Measurements from ENCODE around the gene FADS3. TPM values are rescaled to one million over a fixed set of nuclear protein-coding genes. Genes with fewer than 3 reads are reported as not detected.

FADS3 gene
- total RNA-seq, 2 experiments from 2014 or later, result 6.9 TPM

GRCh38 chr11:61848631-61849030 lies 42.7 kb downstream of the FADS3 start:
- H3K4me1 ChIP-seq (ENCODE audit: insufficient read depth, low read length), result no peaks in the 10 kb centered on the region
- H3K9me3 ChIP-seq (ENCODE audit: control insufficient read depth in 1 of 2, insufficient read depth in 1 of 2, low read length in 2 of 2), result no peaks in the 10 kb centered on the region
- TF ChIP-seq, protein P1, sequence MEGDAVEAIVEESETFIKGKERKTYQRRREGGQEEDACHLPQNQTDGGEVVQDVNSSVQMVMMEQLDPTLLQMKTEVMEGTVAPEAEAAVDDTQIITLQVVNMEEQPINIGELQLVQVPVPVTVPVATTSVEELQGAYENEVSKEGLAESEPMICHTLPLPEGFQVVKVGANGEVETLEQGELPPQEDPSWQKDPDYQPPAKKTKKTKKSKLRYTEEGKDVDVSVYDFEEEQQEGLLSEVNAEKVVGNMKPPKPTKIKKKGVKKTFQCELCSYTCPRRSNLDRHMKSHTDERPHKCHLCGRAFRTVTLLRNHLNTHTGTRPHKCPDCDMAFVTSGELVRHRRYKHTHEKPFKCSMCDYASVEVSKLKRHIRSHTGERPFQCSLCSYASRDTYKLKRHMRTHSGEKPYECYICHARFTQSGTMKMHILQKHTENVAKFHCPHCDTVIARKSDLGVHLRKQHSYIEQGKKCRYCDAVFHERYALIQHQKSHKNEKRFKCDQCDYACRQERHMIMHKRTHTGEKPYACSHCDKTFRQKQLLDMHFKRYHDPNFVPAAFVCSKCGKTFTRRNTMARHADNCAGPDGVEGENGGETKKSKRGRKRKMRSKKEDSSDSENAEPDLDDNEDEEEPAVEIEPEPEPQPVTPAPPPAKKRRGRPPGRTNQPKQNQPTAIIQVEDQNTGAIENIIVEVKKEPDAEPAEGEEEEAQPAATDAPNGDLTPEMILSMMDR (IDR thresholded peaks at IDR 0.05), result no peak
- no peak overlapping the region for H3K27ac ChIP-seq (ENCODE audit: low read depth in 1 of 2, low read length in 2 of 2)
- no peak overlapping the region for H3K4me3 ChIP-seq (ENCODE audit: low read length)
- no peaks in the 10 kb centered on the region for H3K4me1 Mint-ChIP-seq (ENCODE audit: low read depth)
- H3K36me3 ChIP-seq (ENCODE audit: insufficient read depth, low read length), result no peaks in the 10 kb centered on the region
- ChIA-PET POLR2A (no interaction called here), CTCF (no interaction called here)
- no peaks in the 10 kb centered on the region for H3K9me3 Mint-ChIP-seq
- H3K36me3 Mint-ChIP-seq (ENCODE audit: low read depth), result no peaks in the 10 kb centered on the region
- ATAC-seq (ENCODE audit: poor library complexity) (no peak), DNase-seq (no peak)
- no peaks in the 10 kb centered on the region for H3K27me3 ChIP-seq (ENCODE audit: control insufficient read depth in 1 of 2, insufficient read depth in 2 of 2, low read length in 2 of 2)
- no peaks in the 10 kb centered on the region for H3K27me3 Mint-ChIP-seq
- H3K4me3 Mint-ChIP-seq, result no peak overlapping the region
- intact Hi-C loops (cut with DNase I, micrococcal nuclease), result no loop called here
- no peak overlapping the region for H3K27ac Mint-ChIP-seq

- CTCF ChIA-PET, result no interaction called here
- Histone ChIP-seq H3K9me3 (ENCODE audit: control insufficient read depth in 1 of 2, insufficient read depth in 1 of 2, low read length in 2 of 2) (no peaks in the 10 kb centered on the region), H3K27ac (ENCODE audit: low read depth in 1 of 2, low read length in 2 of 2) (no peak overlapping the region), H3K4me1 (ENCODE audit: insufficient read depth, low read length) (no peaks in the 10 kb centered on the region), H3K4me3 (ENCODE audit: low read length) (no peak overlapping the region), H3K27me3 (ENCODE audit: control insufficient read depth in 1 of 2, insufficient read depth in 2 of 2, low read length in 2 of 2) (no peaks in the 10 kb centered on the region), H3K36me3 (ENCODE audit: insufficient read depth, low read length) (no peaks in the 10 kb centered on the region)
- H3K4me1 Mint-ChIP-seq (ENCODE audit: low read depth), result no peaks in the 10 kb centered on the region
- DNase-seq (no peak), ATAC-seq (ENCODE audit: poor library complexity) (no peak)
- H3K36me3 Mint-ChIP-seq (ENCODE audit: low read depth), result no peaks in the 10 kb centered on the region
- H3K27ac Mint-ChIP-seq, result no peak overlapping the region
- no peak overlapping the region for H3K4me3 Mint-ChIP-seq
- TF ChIP-seq, protein P1 (IDR thresholded peaks at IDR 0.05), result no peak
- H3K27me3 Mint-ChIP-seq, result no peaks in the 10 kb centered on the region
- no peaks in the 10 kb centered on the region for H3K9me3 Mint-ChIP-seq
- intact Hi-C loops (cut with DNase I, micrococcal nuclease), result no loop called here
- POLR2A ChIA-PET, result no interaction called here
Observed at GRCh38 chr11:61847914-61848581, 43.3 kb downstream of the FADS3 start.

- Histone ChIP-seq H3K9me3 (ENCODE audit: control insufficient read depth in 1 of 2, insufficient read depth in 1 of 2, low read length in 2 of 2) (no peaks in the 10 kb centered on the region), H3K27me3 (ENCODE audit: control insufficient read depth in 1 of 2, insufficient read depth in 2 of 2, low read length in 2 of 2) (no peaks in the 10 kb centered on the region), H3K4me1 (ENCODE audit: insufficient read depth, low read length) (no peaks in the 10 kb centered on the region), H3K4me3 (ENCODE audit: low read length) (no peak overlapping the region), H3K36me3 (ENCODE audit: insufficient read depth, low read length) (no peaks in the 10 kb centered on the region), H3K27ac (ENCODE audit: low read depth in 1 of 2, low read length in 2 of 2) (no peak overlapping the region)
- TF ChIP-seq, protein P1 (IDR thresholded peaks at IDR 0.05), result no peak
- Mint-ChIP-seq H3K4me1 (ENCODE audit: low read depth) (no peaks in the 10 kb centered on the region), H3K36me3 (ENCODE audit: low read depth) (no peaks in the 10 kb centered on the region), H3K27ac (no peak overlapping the region), H3K9me3 (no peaks in the 10 kb centered on the region), H3K4me3 (no peak overlapping the region), H3K27me3 (no peaks in the 10 kb centered on the region)
- ChIA-PET CTCF (no interaction called here), POLR2A (no interaction called here)
- intact Hi-C loops (cut with DNase I, micrococcal nuclease), result no loop called here
- ATAC-seq (ENCODE audit: poor library complexity) (no peak), DNase-seq (no peak)
Observed at GRCh38 chr11:61846362-61847020, 44.9 kb downstream of the FADS3 start.

All from CD4-positive, alpha-beta T cell (primary cell).